A673 (cell line): ENCODE results near the gene PLOD3.

Experiments
- EZH2 ChIP-seq: fragments of 200-600 bp; sonication (generic); IDR thresholded peaks from 2 replicates; pipeline ENCODE4 v1.6.1; 2017; ENCODE audit warnings: borderline replicate concordance, low read depth, mild to moderate bottlenecking, mixed read lengths, antibody characterized with exemption, low read length; ENCODE audit not compliant: poor library complexity, severe bottlenecking
- TF ChIP-seq, protein P1 (sequence below): fragments of 300-800, 200-600 bp; sonication (generic); conservative IDR thresholded peaks from 2 replicates; pipeline ENCODE4 v1.5.1; 2017; ENCODE audit warnings: low read depth, mild to moderate bottlenecking, antibody characterized with exemption, low read length, moderate library complexity, mixed read lengths

GRCh38 chr7:101198476-101198875, 18.9 kb downstream of the PLOD3 start:
- TF ChIP-seq, protein P1, sequence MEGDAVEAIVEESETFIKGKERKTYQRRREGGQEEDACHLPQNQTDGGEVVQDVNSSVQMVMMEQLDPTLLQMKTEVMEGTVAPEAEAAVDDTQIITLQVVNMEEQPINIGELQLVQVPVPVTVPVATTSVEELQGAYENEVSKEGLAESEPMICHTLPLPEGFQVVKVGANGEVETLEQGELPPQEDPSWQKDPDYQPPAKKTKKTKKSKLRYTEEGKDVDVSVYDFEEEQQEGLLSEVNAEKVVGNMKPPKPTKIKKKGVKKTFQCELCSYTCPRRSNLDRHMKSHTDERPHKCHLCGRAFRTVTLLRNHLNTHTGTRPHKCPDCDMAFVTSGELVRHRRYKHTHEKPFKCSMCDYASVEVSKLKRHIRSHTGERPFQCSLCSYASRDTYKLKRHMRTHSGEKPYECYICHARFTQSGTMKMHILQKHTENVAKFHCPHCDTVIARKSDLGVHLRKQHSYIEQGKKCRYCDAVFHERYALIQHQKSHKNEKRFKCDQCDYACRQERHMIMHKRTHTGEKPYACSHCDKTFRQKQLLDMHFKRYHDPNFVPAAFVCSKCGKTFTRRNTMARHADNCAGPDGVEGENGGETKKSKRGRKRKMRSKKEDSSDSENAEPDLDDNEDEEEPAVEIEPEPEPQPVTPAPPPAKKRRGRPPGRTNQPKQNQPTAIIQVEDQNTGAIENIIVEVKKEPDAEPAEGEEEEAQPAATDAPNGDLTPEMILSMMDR, result no peak
- no peak for TF ChIP-seq EZH2
